Hematopoietic multipotent progenitor cell treated with erythropoietin and hydrocortisone succinate and interleukin-3 and kit ligand, for 8 days (in vitro differentiated cells): ENCODE results near the gene AR.
"Not testable (repeated sequence)": the region's sequence is repeated elsewhere in the genome, so short reads cannot be mapped to it uniquely, and the experiment has no call there.

Experiments used
- DNase-seq: peaks from one replicate; pipeline ENCODE4 v3.0.0-alpha.2; 2015

The AR gene

GRCh38 chrX:67570839-67571238, 27.0 kb downstream of the AR start:
- no peak for DNase-seq

GRCh38 chrX:67574696-67575095, 30.9 kb downstream of the AR start:
- DNase-seq = no peak

GRCh38 chrX:67582436-67582835, 38.6 kb downstream of the AR start:
- DNase-seq = no peak

DNA sequence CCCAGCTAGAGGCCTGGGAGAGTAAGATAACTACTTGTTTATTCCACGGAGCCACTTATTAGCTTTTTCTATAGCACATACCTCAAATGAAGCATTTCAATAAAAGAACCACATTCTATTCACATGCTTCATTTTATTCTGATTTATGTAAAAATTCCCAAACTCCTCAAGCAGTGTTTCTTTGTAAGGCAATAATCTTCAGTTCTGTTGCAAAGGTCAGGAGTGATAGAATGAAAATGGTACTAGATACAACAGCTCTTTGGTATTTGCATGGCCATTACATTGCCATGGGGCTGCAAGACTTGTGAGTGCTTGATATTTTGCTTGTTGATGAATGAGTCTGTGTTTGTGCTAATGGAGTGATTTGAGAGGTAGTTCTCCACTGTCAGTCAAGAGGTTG, 39.4 kb downstream of the AR start:
- DNase-seq = no peak

GRCh38 chrX:67585401-67585800, 41.6 kb downstream of the AR start:
- no peak for DNase-seq

DNA sequence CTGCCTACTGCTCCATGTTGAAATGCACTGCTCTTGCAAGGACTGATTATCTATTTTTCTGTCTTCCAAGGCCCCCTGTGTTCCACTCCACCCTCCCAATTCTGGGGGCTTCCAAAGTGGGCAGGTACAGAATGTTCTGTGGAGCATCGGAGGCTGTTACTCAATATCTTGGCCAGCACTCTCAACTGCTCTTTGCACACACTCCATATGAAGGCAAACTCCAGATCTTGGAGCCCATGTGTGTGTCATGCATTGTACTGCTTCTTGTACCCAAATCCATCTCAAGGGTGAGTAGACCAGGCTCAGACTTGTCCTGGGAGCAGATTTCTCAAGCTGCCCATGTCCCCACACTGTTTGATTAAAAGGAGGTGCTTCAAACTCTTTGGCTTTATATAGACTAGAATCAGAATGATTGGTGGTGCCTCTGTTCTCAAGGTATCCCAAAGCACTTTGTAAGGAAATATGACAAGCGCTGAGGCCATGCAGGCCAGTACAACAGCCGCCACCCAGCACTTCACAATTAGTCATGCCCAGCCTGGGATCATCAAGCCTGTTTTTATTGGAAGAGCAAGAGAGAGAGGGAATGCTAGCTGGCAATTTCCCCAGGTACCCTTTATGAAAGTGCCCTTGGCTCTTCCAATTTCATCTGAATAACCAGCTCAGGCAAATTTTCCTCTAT, 44.3 kb downstream of the AR start:
- no peak for DNase-seq

- DNase-seq = no peak
These were observed 53.3 kb downstream of the AR start for GRCh38 chrX:67596839-67597790.

- no peak for DNase-seq
These were observed 55.7 kb downstream of the AR start for GRCh38 chrX:67599532-67599931.

DNA sequence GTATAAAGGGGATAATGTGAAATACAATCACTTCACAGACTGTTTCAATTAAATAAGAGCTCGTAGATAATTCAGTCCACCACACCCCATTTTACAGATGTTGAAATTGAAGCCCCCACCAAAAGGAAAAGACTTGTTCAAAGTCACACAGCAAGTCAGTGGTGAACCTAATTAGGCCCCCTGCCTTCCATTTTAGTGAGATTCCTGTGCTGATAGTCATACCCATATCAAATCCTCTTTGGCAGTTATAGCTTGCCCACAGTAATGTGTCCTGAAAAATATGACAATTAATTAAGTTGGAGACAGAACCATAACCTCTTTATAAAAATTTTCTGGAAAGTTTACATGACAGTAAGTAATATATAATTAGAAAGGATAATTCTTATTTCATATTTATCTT, 58.0 kb downstream of the AR start:
- DNase-seq = no peak

DNA sequence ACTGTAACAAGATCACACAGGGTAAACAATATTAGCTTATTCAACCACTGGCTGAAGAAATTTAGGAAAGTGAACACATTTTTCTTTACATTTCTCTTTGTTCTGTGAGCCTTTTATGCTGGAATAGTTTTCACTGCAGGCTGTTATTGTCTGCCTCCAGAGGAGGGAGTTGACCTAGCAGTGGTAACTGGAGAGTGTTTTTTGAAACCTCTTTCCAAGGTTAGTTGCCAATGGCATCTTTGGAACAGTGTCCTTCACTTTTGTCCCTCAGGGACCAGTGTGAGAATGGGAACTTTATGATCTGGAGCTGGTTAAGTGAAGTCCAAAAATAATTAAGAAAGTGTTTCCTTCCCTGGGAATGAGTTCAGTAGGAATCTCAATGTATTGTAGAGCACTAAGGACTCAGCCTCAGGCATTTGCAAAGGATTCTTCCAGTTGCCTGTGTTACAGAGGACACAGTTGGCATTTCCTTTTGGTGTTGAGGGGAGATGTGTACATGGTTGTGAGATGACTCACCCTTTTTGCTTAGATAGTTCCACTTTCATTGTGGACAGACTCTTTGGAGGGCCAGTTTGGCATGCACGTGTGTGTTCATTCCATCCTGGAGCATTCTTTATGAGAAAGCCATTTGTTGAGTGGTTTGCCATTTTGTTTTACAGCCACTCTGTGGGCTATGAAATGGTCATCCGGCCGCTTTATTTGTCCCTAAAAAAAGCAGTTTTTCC, 61.3 kb downstream of the AR start:
- DNase-seq = no peak

- DNase-seq = no peak
These were observed 63.6 kb downstream of the AR start for GRCh38 chrX:67607466-67607865.

GRCh38 chrX:67610282-67610681, 66.5 kb downstream of the AR start:
- no peak for DNase-seq

GRCh38 chrX:67612231-67612630, 68.4 kb downstream of the AR start:
- DNase-seq = no peak

- DNase-seq = no peak
These were observed 69.5 kb downstream of the AR start for GRCh38 chrX:67613366-67613765.

DNA sequence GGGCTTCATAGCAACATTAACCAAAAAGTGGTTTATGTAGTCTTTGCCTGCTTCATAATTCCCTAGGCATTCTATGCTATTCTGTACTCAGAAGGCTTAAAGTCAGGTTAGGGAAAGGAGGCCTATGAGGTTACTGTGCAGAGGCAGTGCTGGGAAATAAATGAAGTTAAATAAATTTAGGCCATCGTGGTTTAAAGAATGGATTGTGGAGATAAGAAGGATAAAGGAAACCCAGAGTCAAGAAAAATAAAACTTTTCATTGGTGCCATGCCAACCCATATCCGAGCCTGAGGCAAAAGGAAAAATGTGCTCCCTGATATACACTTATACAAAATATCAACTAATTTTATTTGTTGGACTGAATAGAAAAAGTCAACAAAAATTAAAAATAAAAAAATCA, 70.2 kb downstream of the AR start:
- DNase-seq = no peak

DNA sequence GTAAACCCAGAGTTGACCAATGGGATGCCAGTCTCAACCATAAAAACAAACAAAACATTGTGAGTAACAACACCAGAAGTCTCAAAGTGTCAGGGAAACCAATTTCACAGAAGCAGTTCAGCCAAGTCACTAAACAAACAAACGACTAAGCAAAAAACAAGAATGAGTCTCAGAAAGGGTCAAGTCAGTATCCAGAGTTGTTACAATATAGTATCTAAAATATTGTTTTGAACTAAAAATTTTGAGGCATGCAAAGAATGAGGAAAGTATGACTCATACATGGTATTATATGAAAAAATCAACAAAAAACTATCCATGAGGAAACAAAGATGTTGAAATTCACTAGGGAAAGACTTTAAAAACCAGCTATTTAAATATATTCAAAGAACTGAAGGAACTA, 70.6 kb downstream of the AR start:
- no peak for DNase-seq

DNA sequence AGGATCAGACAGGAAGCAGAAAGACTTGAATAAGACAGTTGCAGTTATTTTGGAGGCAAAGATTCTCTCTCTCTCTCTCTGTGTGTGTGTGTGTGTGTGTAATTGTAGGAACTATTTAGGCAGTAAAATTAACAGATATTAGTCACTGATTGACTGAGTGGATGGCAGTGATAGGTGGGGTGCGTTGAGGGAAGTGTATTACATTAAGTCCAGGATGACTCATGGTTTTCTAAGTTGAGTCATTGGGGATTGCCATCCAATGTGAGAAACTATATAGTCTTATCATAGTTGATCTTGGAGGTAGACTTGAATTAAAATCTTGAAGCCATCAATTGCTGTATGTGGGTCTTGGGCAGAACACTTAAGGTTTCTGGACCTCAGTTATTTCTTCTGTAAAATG, 75.4 kb downstream of the AR start:
- DNase-seq = no peak

GRCh38 chrX:67622053-67622585, 78.3 kb downstream of the AR start:
- DNase-seq = no peak

DNA sequence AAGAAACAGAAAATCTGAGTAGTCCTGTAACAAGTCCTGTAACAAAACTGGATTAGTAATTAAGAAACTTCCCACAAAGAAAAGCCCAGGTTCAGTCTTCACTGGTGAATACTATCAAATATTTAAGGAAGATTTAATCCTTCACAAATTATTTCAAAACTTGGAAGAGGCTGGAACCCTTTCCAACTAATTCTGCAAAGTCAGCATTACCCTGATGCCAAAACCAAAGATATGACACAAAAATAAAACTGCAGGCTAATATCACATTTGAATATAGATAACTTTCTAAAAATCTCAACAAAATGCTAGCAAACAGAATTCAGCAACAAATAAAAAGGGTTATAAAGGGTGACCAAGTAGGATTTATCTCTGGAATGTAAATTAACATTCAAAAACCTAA, 80.5 kb downstream of the AR start:
- no peak for DNase-seq

DNA sequence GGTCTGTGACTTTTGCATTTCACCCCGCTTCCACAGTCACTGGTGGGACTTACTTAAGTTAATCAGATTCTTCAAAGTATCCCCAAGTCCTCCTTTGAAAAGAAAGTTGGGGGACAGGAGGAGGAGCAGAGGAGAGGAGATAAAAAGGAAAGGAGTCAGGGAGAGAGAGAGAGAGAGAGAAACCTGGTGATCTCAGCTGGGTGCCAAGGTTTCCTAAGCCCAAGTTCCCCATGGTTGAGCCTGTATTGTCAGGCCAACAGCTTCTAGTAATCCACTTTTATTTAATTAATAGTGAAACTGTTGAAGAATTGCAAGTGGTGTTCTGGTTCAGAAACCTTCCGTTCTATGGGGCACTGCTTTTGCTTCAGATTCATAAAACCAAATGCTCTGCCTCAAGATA, 91.6 kb downstream of the AR start:
- DNase-seq = no peak

- no peak for DNase-seq
These were observed 92.7 kb downstream of the AR start for GRCh38 chrX:67636532-67636931.

DNA sequence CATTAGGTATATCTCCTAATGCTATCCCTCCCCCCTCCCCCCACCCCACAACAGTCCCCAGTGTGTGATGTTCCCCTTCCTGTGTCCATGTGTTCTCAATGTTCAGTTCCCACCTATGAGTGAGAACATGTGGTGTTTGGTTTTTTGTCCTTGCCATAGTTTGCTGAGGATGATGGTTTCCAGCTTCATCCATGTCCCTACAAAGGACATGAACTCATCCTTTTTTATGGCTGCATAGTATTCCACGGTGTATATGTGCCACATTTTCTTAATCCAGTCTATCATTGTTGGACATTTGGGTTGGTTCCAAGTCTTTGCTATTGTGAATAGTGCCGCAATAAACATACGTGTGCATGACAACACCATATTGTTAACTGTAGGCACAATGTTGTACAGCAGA, 93.5 kb downstream of the AR start:
- DNase-seq = not testable (repeated sequence)

DNA sequence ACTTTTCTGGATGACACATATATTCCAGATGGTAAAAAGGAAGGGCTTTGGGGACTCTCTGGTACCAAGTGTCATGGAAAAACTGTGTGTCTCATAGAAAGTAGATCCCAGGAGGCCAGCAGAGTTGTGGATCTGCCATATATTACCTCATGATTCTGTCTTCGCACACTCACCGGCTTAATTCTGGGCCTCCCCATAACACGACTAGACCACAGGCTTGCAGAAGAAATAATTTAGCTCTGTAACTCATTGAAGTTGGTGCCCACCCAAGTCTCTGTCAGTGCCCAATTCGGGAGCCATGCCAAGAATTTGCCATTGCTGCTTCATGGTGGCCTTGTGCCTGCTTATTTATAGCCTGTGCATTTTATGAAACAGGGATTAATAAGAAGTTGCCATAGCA, 104.5 kb downstream of the AR start:
- no peak for DNase-seq
